Ascending aorta (tissue), 2 donors: ENCODE results near the gene GDNF. TPM values are rescaled to one million over a fixed set of nuclear protein-coding genes. Genes with fewer than 3 reads are reported as not detected.
"Not testable (repeated sequence)": the region's sequence is repeated elsewhere in the genome, so short reads cannot be mapped to it uniquely, and the experiment has no call there.

ENCODE experiments used
- DNase-seq, 2 donors: peaks; one replicate each; pipeline ENCODE4 v3.0.0-alpha.2; 2019; ENCODE audit warnings: low spot score in 2 of 2
- H3K27ac ChIP-seq, 2 donors: fragments of 200-600 bp; sonication (generic); one replicate each; pipeline ENCODE4 v1.5.1; 2016 to 2017; ENCODE audit warnings: mild to moderate bottlenecking in 1 of 2
- H3K27me3 ChIP-seq: fragments of 200-600 bp; sonication (generic); one replicate; pipeline ENCODE4 v1.5.1; 2017
- H3K36me3 ChIP-seq, 2 donors: fragments of 200-600 bp; sonication (generic); one replicate each; pipeline ENCODE4 v1.5.1; 2016
- H3K4me1 ChIP-seq, 2 donors: fragments of 200-600 bp; sonication (generic); one replicate each; pipeline ENCODE4 v1.5.1; 2016 to 2017; ENCODE audit warnings: mild to moderate bottlenecking in 1 of 2
- H3K4me3 ChIP-seq, 2 donors: fragments of 200-600 bp; sonication (generic); one replicate each; pipeline ENCODE4 v1.5.1; 2016 to 2017; ENCODE audit warnings: mild to moderate bottlenecking in 1 of 2
- H3K9me3 ChIP-seq, 2 donors: fragments of 200-600 bp; sonication (generic); one replicate each; pipeline ENCODE4 v1.5.1; 2016
- intact Hi-C: fragments of 100-400 bp; cut with DNase I; formaldehyde crosslinking; loops from one replicate; pipeline ENCODE4 v1.15.1; 2023
- total RNA-seq: library from RNA; depleted of rRNA; stranded (reverse); fragments of >200 nt; gene quantifications from one replicate; pipeline ENCODE4 v1.1.0, GENCODE V29; 2016
- TF ChIP-seq, protein P1 (sequence below), 3 experiments: fragments of 200-600 bp in 2 of 3; fragments of 450-650 bp in 1 of 3; sonication (generic) in 2 of 3; IDR thresholded peaks; one replicate each; pipeline ENCODE4 v1.5.1; 2016 to 2019; ENCODE audit warnings: antibody characterized with exemption in 3 of 3, mild to moderate bottlenecking in 1 of 3, moderate library complexity in 1 of 3

GDNF gene
- total RNA-seq, 1 donor from 2014 or later, result not detected

DNA sequence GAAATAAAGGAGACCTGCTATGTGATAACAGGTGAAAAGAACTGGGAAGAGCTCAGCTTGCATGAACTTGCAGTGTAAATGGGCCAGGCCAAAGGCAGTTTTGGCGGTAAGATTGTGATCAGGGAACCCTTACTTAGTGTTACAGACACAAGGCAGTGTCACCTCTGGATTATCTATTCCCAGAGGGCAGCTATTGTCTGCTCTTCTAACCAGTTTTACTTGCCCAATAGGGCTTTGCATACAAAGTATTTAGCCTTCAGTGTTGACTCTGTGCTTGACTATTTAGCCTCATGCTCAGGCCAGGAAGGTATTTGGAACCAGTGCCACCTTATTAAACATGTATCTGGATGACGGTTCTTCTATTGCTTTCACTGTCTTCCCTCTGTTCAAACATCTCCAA lies 38.3 kb downstream of the GDNF start:
- H3K27ac ChIP-seq, result no peak overlapping the region
- no peaks in the 10 kb centered on the region for H3K27me3 ChIP-seq
- intact Hi-C loops, result no loop called here
- no peaks in the 10 kb centered on the region for H3K36me3 ChIP-seq
- H3K4me1 ChIP-seq, result no peaks in the 10 kb centered on the region
- DNase-seq, result no peak
- H3K9me3 ChIP-seq, result no peaks in the 10 kb centered on the region
- TF ChIP-seq, protein P1, sequence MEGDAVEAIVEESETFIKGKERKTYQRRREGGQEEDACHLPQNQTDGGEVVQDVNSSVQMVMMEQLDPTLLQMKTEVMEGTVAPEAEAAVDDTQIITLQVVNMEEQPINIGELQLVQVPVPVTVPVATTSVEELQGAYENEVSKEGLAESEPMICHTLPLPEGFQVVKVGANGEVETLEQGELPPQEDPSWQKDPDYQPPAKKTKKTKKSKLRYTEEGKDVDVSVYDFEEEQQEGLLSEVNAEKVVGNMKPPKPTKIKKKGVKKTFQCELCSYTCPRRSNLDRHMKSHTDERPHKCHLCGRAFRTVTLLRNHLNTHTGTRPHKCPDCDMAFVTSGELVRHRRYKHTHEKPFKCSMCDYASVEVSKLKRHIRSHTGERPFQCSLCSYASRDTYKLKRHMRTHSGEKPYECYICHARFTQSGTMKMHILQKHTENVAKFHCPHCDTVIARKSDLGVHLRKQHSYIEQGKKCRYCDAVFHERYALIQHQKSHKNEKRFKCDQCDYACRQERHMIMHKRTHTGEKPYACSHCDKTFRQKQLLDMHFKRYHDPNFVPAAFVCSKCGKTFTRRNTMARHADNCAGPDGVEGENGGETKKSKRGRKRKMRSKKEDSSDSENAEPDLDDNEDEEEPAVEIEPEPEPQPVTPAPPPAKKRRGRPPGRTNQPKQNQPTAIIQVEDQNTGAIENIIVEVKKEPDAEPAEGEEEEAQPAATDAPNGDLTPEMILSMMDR (IDR thresholded peaks at IDR 0.05), result no peak
- no peak overlapping the region for H3K4me3 ChIP-seq

DNA sequence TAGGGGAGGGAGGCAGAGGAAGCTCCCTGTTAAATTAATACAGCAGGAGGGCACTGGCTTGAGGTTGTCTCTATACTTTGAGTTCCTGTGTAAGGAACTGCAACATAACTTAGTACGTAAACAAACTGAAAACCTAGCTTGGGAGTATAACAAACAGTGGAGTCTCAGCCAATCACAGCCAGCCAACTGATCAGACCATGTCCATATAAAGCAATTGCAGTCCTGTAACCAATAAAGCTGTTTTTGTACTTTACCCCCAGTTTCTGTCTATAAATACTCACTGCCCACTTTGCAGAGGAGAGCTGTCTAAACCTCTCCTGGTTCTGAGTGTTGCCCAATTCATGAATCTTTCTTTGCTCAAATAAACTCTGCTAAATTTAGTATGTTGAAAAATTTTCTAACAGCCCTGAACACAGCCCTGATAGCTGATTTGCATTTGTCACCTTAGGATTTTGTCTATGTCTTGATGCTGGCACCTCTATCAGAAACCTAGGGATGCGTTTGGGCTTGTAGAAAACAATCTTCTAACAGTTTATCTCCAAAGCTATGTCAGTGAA lies 39.9 kb downstream of the GDNF start:
- Histone ChIP-seq H3K27me3 (no peaks in the 10 kb centered on the region), H3K4me1 (no peaks in the 10 kb centered on the region), H3K4me3 (no peak overlapping the region), H3K9me3 (peaks cover 0 to under 1% of the 10 kb centered on the region in 2 donors), H3K36me3 (no peaks in the 10 kb centered on the region), H3K27ac (no peak overlapping the region)
- DNase-seq, result no peak
- intact Hi-C loops, result no loop called here
- TF ChIP-seq, protein P1 (IDR thresholded peaks at IDR 0.05), result no peak

DNA sequence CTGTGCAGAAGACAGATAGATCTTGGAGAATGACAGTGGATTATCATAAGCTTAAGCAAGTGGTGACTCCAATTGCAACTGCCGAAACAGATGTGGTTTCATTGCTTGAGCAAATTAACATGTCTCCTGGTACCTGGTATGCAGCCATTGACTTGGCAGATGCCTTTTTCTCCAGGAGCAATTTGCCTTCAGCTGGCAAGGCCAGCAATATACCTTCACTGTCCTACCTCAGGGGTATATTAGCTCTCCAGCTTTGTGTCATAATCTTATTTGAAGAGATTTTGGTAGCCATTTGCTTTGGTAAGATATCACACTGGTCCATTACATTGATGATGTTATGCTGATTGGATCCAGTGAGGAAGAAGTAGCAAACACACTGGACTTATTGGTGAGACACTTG lies 43.4 kb downstream of the GDNF start:
- H3K36me3 ChIP-seq, H3K27me3 ChIP-seq, H3K9me3 ChIP-seq, H3K4me3 ChIP-seq, intact Hi-C loops, DNase-seq, H3K4me1 ChIP-seq, H3K27ac ChIP-seq: not testable (repeated sequence)

DNA sequence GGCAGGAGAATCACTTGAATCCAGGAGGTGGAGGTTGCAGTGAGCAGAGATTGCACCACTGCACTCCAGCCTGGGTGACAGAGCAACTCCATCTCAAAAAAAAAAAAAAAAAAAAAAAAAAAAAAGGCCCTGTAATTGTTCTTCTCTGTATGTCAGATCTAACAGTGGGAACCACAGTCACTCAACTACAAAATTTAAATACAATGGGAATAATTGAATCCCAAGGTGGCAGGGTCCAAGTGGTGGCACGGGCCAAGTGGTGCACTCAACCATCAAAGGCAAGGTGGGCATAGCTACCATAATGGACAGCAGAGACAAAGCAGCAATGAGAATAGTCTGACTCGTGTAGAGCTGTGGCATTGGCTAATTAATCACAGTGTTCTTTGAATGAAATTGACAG lies 44.5 kb downstream of the GDNF start:
- H3K27me3 ChIP-seq, H3K4me3 ChIP-seq, H3K9me3 ChIP-seq, H3K36me3 ChIP-seq, intact Hi-C loops, H3K27ac ChIP-seq, DNase-seq, H3K4me1 ChIP-seq: not testable (repeated sequence)

DNA sequence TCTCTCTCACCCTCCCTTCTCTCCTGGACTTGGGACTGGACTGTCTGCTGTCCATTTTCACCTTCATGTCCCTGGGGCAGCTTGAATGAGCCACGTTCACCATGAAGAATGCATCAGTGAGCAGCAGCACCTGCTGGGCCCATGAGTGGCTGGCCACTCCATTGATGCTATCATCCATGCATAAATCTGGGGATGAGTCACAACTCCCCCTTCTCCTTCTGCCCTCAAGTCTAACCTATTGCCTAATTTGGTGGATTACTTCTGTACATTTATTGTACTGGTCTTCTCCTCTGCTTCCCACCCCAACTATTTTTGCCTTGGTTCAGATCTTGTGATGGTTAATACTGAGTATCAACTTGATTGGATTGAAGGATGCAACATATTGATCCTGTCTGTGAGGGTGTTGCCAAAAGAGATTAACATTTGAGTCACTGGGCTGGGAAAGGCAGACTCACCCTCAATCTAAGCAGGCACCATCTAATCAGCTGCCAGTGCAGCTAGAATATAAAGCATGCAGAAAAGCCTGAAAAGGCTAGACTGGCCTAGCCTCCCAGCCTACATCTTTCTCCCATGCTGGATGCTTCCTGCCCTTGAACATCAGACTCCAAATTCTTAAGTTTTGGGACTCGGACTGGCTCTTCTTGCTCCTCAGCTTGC lies 46.7 kb downstream of the GDNF start:
- Histone ChIP-seq H3K36me3 (no peaks in the 10 kb centered on the region), H3K9me3 (peaks cover 4% of the 10 kb centered on the region in 2 donors), H3K27me3 (no peaks in the 10 kb centered on the region), H3K4me1 (no peaks in the 10 kb centered on the region), H3K27ac (no peak overlapping the region), H3K4me3 (no peak overlapping the region)
- DNase-seq, result no peak
- intact Hi-C loops, result no loop called here
- TF ChIP-seq, protein P1 (IDR thresholded peaks at IDR 0.05), result no peak

DNA sequence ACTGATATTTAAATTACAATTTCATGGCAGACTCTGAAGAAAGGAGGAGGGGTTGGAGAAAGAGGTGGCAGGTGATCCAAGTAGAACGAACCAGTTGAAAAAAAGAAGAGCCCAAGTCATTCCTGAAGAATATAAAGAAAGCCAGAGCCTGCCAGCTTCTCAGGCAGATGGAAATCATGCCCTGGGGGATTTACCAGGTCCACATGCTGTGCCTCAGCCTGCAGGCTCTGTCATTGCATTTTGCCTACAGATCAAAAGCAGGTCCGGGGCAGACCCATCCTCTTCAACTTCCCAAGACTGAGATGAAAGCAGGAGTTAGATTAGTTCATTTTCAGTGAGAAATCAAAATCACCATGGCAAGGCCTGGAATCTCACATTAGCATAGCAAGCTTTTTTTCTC lies 48.5 kb downstream of the GDNF start:
- H3K9me3 ChIP-seq, result peaks cover 4% of the 10 kb centered on the region in 2 donors
- TF ChIP-seq, protein P1 (IDR thresholded peaks at IDR 0.05), result no peak
- H3K27ac ChIP-seq, result no peak overlapping the region
- no peaks in the 10 kb centered on the region for H3K36me3 ChIP-seq
- intact Hi-C loops, result no loop called here
- DNase-seq, result no peak
- no peak overlapping the region for H3K4me3 ChIP-seq
- no peaks in the 10 kb centered on the region for H3K4me1 ChIP-seq
- no peaks in the 10 kb centered on the region for H3K27me3 ChIP-seq
